GM12873 (cell line): ENCODE measurements around the gene MTA2.

ENCODE experiments used
- TF ChIP-seq, protein P1 (sequence below): IDR thresholded peaks from 2 replicates; pipeline ENCODE4 v1.5.1; 2012; ENCODE audit warnings: low read depth, mild to moderate bottlenecking, moderate library complexity, low read length, control low read depth; ENCODE audit not compliant: insufficient read depth; ENCODE audit errors: missing control alignments

MTA2 gene

DNA sequence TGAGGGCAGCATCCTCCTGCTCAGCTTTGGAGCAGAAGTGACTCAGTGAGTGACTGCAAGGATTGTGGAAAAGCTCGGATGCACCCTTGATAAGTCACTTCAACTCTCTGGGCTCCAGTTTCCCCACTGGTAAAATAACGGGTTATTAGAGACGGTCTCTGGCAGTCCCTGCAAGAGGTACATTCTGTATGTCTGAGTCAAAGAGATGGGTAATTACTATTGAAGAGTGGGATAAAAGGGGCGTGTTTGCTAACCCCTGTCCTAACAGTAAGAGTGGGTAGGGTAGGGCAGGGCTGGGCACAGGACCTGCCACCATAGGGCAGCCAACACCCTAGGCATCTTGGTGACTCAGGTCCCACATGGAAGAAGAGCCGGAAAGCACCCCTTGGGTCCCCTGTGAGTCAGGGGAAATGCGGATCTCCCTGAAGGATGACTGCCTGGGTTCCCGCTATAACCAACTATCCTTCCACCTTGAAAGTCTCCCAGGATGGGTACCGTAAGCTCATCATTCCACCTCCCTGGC lies 47.8 kb downstream of the MTA2 start:
- TF ChIP-seq, protein P1, sequence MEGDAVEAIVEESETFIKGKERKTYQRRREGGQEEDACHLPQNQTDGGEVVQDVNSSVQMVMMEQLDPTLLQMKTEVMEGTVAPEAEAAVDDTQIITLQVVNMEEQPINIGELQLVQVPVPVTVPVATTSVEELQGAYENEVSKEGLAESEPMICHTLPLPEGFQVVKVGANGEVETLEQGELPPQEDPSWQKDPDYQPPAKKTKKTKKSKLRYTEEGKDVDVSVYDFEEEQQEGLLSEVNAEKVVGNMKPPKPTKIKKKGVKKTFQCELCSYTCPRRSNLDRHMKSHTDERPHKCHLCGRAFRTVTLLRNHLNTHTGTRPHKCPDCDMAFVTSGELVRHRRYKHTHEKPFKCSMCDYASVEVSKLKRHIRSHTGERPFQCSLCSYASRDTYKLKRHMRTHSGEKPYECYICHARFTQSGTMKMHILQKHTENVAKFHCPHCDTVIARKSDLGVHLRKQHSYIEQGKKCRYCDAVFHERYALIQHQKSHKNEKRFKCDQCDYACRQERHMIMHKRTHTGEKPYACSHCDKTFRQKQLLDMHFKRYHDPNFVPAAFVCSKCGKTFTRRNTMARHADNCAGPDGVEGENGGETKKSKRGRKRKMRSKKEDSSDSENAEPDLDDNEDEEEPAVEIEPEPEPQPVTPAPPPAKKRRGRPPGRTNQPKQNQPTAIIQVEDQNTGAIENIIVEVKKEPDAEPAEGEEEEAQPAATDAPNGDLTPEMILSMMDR = no peak

GRCh38 chr11:62553080-62553838 lies 48.4 kb downstream of the MTA2 start:
- TF ChIP-seq, protein P1 = no peak

DNA sequence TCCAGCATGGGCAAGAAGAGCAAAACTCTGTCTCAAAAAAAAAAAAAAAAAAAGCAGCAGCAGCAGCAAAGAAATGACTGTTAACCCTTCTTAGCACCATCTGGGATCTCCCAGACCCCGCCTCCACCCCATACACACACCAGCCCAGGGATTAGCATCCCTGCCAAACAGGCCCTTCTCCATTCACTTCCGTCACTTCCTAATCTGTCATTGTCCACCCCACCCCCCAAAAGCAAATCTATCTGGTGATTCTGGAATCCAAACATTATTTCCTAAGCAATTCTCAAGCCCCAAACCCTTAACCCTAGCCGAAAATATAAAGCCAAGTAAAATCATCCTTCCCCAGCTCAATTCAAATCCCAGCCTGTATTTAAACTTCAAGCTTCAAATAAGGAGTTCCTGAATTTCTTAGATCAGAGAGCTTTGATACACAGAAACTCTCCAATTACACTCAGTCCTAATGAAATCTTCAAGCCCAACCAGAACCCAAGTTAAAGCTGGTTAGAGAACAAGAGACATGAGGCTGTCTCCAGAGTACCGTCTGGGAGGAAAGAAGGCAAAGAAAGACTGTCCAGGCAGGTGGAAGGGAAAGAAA lies 49.1 kb downstream of the MTA2 start:
- TF ChIP-seq, protein P1 = no peak

GRCh38 chr11:62548545-62549335 lies 52.9 kb downstream of the MTA2 start:
- TF ChIP-seq, protein P1 = no peak

- TF ChIP-seq, protein P1 = no peak
Measured at GRCh38 chr11:62547691-62548281, 53.9 kb downstream of the MTA2 start.

- TF ChIP-seq, protein P1 = no peak
Measured at GRCh38 chr11:62546929-62547625, 54.6 kb downstream of the MTA2 start.
